ENCODE data around the gene TCEA3. TPM values are rescaled to one million over a fixed set of nuclear protein-coding genes. Genes with fewer than 3 reads are reported as not detected.
A peak's percentile ranks its signal among the peaks of the same experiment; 100 is the strongest.

TCEA3 gene
- total and polyA plus RNA-seq, 2 experiments from 2014 or later: 9.2 to 23.2 TPM

DNA sequence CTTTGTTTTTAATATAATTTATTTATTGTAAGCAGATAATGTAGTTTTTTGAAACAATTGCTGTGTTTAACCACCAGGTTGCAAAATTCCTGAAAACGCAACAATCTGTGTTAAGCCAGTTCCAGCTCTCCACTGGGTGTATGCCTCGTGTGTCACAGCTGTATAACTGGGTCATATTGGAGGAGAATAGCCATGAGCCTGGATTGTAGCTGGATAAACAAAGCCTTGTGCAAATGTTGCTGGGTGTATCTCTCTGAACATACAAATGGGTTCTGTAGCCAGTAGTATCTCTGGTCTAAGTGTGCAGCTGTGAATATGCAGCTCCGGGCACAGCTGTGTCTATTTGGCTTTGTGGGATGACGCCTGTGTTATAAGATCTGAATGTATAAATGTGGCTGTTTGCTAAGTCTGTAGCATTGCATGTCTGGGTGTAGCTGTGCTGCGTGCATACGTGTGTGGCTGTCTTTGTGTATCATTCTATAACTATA, 2.8 kb downstream of the TCEA3 start:
- Histone ChIP-seq H3F3A (ENCODE audit: insufficient read depth) (peaks cover 24% of the 10 kb centered on the region), H3K9me2 (ENCODE audit: insufficient read depth) (no peaks in the 10 kb centered on the region), H3K27ac (peak overlapping the region; percentile 88), H4K20me1 (ENCODE audit: insufficient read depth) (no peaks in the 10 kb centered on the region), H3K4me2 (ENCODE audit: unreplicated experiment) (peak overlapping the region; percentile 66), H3K27me3 (replicated peaks; ENCODE audit: insufficient read depth) (no peaks in the 10 kb centered on the region), H3K9me3 (ENCODE audit: low read depth) (no peaks in the 10 kb centered on the region), H3K36me3 (ENCODE audit: low read depth) (no peaks in the 10 kb centered on the region), H3K9ac (peak overlapping the region; percentile 73), H2AFZ (peak overlapping the region; percentile 65), H3K4me3 (peak overlapping the region; percentile 38), H3K79me2 (ENCODE audit: insufficient read depth) (no peaks in the 10 kb centered on the region), H3K4me1 (ENCODE audit: insufficient read depth) (peaks cover 21% of the 10 kb centered on the region)
- in situ Hi-C loops (cut with MboI): no loop called here
- WGBS, 2 experiments (ENCODE audit: low coverage in 1 of 2, low lambda C conversion rate in 2 of 2, missing lambda C conversion rate in 2 of 2): 7% methylated on average over 6 of the region's 6 CpGs
- no peak for TF ChIP-seq EZH2phosphoT487 (IDR thresholded peaks at IDR 0.05; ENCODE audit: insufficient read depth, low read depth)
- TF ChIP-seq EZH2 (IDR thresholded peaks at IDR 0.05; ENCODE audit: insufficient read depth, poor library complexity, severe bottlenecking): no peak
- peak; percentile 93 for DNase-seq

DNA sequence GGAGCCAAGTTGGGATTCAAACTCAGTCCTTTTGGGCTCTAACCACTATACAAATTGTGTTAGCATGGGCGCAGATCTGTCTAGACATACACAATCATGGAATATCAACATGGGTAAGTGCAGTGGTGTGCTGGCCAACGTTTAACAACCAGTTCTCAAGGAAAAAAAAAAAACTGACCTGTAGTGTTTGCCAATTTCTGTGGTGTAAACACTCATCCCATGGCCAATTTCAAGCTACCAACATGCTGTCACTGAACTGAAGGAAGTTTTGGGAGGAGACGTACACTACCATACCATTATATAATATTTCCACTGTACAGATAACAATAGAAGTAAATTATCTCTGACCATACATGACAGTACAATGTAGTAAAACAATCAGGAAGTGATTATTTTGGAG, 3.2 kb downstream of the TCEA3 start:
- no peak for DNase-seq
- WGBS, 2 experiments (ENCODE audit: low coverage in 1 of 2, low lambda C conversion rate in 2 of 2, missing lambda C conversion rate in 2 of 2): 39 to 52% methylated on average over 3 of the region's 3 CpGs
- Histone ChIP-seq H3K27me3 (replicated peaks; ENCODE audit: insufficient read depth) (no peaks in the 10 kb centered on the region), H3K9me3 (ENCODE audit: low read depth) (no peaks in the 10 kb centered on the region), H3K9me2 (ENCODE audit: insufficient read depth) (no peaks in the 10 kb centered on the region), H3F3A (ENCODE audit: insufficient read depth) (peaks cover 24% of the 10 kb centered on the region), H2AFZ (no peak overlapping the region), H3K27ac (peak overlapping the region; percentile 88), H3K4me3 (no peak overlapping the region), H3K4me1 (ENCODE audit: insufficient read depth) (peaks cover 21% of the 10 kb centered on the region), H4K20me1 (ENCODE audit: insufficient read depth) (no peaks in the 10 kb centered on the region), H3K79me2 (ENCODE audit: insufficient read depth) (no peaks in the 10 kb centered on the region), H3K36me3 (ENCODE audit: low read depth) (no peaks in the 10 kb centered on the region), H3K4me2 (ENCODE audit: unreplicated experiment) (no peak overlapping the region), H3K9ac (no peak overlapping the region)
- TF ChIP-seq EZH2phosphoT487 (IDR thresholded peaks at IDR 0.05; ENCODE audit: insufficient read depth, low read depth) (no peak), EZH2 (IDR thresholded peaks at IDR 0.05; ENCODE audit: insufficient read depth, poor library complexity, severe bottlenecking) (no peak)
- in situ Hi-C loops (cut with MboI): no loop called here

DNA sequence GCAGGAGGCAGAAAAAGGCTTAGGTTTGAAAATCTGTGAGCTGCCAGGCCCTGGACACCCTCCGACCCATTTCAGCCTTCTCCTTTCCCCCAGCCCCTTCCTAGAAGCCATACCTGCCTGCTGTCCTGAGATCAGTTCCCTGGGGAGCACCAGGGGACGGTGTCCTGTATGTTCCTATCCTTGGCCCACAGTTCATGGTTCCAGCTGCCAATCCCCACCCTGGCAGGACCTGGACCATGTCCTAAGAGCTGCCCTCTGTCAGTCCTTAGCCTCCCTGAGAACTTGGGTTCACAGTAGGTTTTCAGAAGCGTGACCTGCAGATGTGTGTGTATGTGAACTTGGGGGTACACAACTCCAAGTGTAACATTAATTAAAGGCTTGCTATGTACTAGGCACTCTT, 3.8 kb downstream of the TCEA3 start:
- peaks cover 24% of the 10 kb centered on the region for H3F3A ChIP-seq (ENCODE audit: insufficient read depth)
- no peaks in the 10 kb centered on the region for H3K79me2 ChIP-seq (ENCODE audit: insufficient read depth)
- in situ Hi-C loops (cut with MboI): no loop called here

DNA sequence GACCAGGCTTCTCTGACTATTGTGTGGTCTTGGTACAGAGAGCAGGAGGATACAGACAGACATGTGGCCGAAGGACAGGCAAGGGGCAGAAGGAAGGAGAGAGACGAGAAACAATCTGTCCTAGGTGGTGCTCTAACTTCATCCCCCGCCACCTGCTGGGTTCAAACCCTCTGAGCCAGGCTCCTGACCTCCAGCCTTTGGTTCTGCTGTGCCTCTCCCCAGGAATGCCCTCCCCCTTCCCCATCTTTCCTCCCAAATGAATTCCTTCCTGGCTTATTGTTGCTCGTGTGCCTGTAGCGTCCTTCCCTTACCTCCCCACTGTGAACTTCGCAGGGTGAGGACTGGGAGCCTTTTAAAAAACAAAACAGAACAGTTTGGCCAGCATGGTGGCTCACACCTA, 5.4 kb downstream of the TCEA3 start:
- no peak for DNase-seq
- no peaks in the 10 kb centered on the region for H3K9me2 ChIP-seq (ENCODE audit: insufficient read depth)
- 89 to 94% methylated on average over 6 of the region's 6 CpGs for WGBS, 2 experiments (ENCODE audit: low coverage in 1 of 2, low lambda C conversion rate in 2 of 2, missing lambda C conversion rate in 2 of 2)
- no peak overlapping the region for H2AFZ ChIP-seq
- H3K27ac ChIP-seq: no peak overlapping the region
- H3K36me3 ChIP-seq (ENCODE audit: low read depth): no peaks in the 10 kb centered on the region
- no peak for TF ChIP-seq EZH2 (IDR thresholded peaks at IDR 0.05; ENCODE audit: insufficient read depth, poor library complexity, severe bottlenecking)
- no peak for TF ChIP-seq EZH2phosphoT487 (IDR thresholded peaks at IDR 0.05; ENCODE audit: insufficient read depth, low read depth)
- no peaks in the 10 kb centered on the region for H3K27me3 ChIP-seq (replicated peaks; ENCODE audit: insufficient read depth)
- H3F3A ChIP-seq (ENCODE audit: insufficient read depth): peaks cover 24% of the 10 kb centered on the region
- H3K4me1 ChIP-seq (ENCODE audit: insufficient read depth): peaks cover 21% of the 10 kb centered on the region
- in situ Hi-C loops (cut with MboI): no loop called here
- H3K4me2 ChIP-seq (ENCODE audit: unreplicated experiment): no peak overlapping the region
- H3K4me3 ChIP-seq: no peak overlapping the region
- no peaks in the 10 kb centered on the region for H3K79me2 ChIP-seq (ENCODE audit: insufficient read depth)
- no peaks in the 10 kb centered on the region for H3K9me3 ChIP-seq (ENCODE audit: low read depth)
- H4K20me1 ChIP-seq (ENCODE audit: insufficient read depth): no peaks in the 10 kb centered on the region
- no peak overlapping the region for H3K9ac ChIP-seq

More for the DNA sequence above, 3.8 kb downstream of the TCEA3 start:
- Histone ChIP-seq H3K27ac (no peak overlapping the region), H3K9ac (no peak overlapping the region), H3K36me3 (ENCODE audit: low read depth) (no peaks in the 10 kb centered on the region), H3K4me1 (ENCODE audit: insufficient read depth) (peaks cover 21% of the 10 kb centered on the region), H2AFZ (no peak overlapping the region), H3K4me3 (no peak overlapping the region), H3K9me2 (ENCODE audit: insufficient read depth) (no peaks in the 10 kb centered on the region), H3K27me3 (replicated peaks; ENCODE audit: insufficient read depth) (no peaks in the 10 kb centered on the region), H3K4me2 (ENCODE audit: unreplicated experiment) (no peak overlapping the region), H3K9me3 (ENCODE audit: low read depth) (no peaks in the 10 kb centered on the region), H4K20me1 (ENCODE audit: insufficient read depth) (no peaks in the 10 kb centered on the region)
- DNase-seq: no peak
- WGBS, 2 experiments (ENCODE audit: low coverage in 1 of 2, low lambda C conversion rate in 2 of 2, missing lambda C conversion rate in 2 of 2): 88 to 91% methylated on average over 3 of the region's 3 CpGs
- TF ChIP-seq EZH2 (IDR thresholded peaks at IDR 0.05; ENCODE audit: insufficient read depth, poor library complexity, severe bottlenecking) (no peak), EZH2phosphoT487 (IDR thresholded peaks at IDR 0.05; ENCODE audit: insufficient read depth, low read depth) (no peak)

DNA sequence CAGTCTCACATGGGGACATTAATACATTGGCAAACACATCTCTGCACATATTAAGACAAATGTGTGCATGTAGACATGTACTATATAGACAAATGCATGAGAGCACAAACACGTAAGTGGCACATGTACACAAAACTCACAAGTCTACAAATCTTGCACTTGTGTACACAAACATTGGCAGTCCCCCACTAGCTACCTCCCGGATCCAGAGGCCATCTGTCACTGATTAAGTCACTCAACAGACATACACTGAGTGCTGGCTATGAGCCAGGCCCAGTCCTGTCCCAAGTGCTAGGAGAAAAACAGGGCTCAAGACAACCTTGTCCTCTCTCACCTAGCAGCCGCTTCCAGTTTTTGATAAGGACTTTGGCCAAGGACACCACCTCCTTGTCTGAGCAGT, 7.0 kb downstream of the TCEA3 start:
- H3K9me3 ChIP-seq (ENCODE audit: low read depth): no peaks in the 10 kb centered on the region
- H3K36me3 ChIP-seq (ENCODE audit: low read depth): no peaks in the 10 kb centered on the region
- peak; percentile 31 for DNase-seq
- no peaks in the 10 kb centered on the region for H3K79me2 ChIP-seq (ENCODE audit: insufficient read depth)
- H3F3A ChIP-seq (ENCODE audit: insufficient read depth): peaks cover 18% of the 10 kb centered on the region
- no peak overlapping the region for H3K4me2 ChIP-seq (ENCODE audit: unreplicated experiment)
- no peak overlapping the region for H3K9ac ChIP-seq
- 44 to 51% methylated on average over 3 of the region's 3 CpGs for WGBS, 2 experiments (ENCODE audit: low coverage in 1 of 2, low lambda C conversion rate in 2 of 2, missing lambda C conversion rate in 2 of 2)
- H3K27ac ChIP-seq: no peak overlapping the region
- peaks cover 14% of the 10 kb centered on the region for H3K4me1 ChIP-seq (ENCODE audit: insufficient read depth)
- in situ Hi-C loops (cut with MboI): no loop called here
- TF ChIP-seq EZH2phosphoT487 (IDR thresholded peaks at IDR 0.05; ENCODE audit: insufficient read depth, low read depth): no peak
- no peaks in the 10 kb centered on the region for H3K9me2 ChIP-seq (ENCODE audit: insufficient read depth)
- H4K20me1 ChIP-seq (ENCODE audit: insufficient read depth): no peaks in the 10 kb centered on the region
- no peak overlapping the region for H2AFZ ChIP-seq
- H3K27me3 ChIP-seq (replicated peaks; ENCODE audit: insufficient read depth): no peaks in the 10 kb centered on the region
- H3K4me3 ChIP-seq: no peak overlapping the region

All from GM23248 (cell line).